ENCODE measurements around the gene PIK3C2B. TPM values are rescaled to one million over a fixed set of nuclear protein-coding genes. Genes with fewer than 3 reads are reported as not detected.

Gene PIK3C2B
- polyA plus RNA-seq, 1 donor from 2014 or later, result 23.7 TPM

Other genes starting within 250 kb of the PIK3C2B start
- 22.6 and 25.5 TPM in 2 replicates for gene PLEKHA6, start 134.9 kb downstream of the PIK3C2B start, polyA plus RNA-seq
- 30.1 and 31.2 TPM in 2 replicates for gene PPP1R15B, start 83.0 kb downstream of the PIK3C2B start, polyA plus RNA-seq
- 36.8 and 40.5 TPM in 2 replicates for gene MDM4, start 21.6 kb upstream of the PIK3C2B start, polyA plus RNA-seq
- 3.3 and 5.2 TPM in 2 replicates for gene LRRN2, start 190.9 kb upstream of the PIK3C2B start, polyA plus RNA-seq

Measured in neural cell (in vitro differentiated cells).